ENCODE data around the gene SYN1. TPM values are rescaled to one million over a fixed set of nuclear protein-coding genes. Genes with fewer than 3 reads are reported as not detected.
"Not testable (repeated sequence)": the region's sequence is repeated elsewhere in the genome, so short reads cannot be mapped to it uniquely, and the experiment has no call there.

SYN1 gene
- 5.3 and 6.7 TPM in 2 replicates for total RNA-seq
- long read RNA-seq = 0 reads

DNA sequence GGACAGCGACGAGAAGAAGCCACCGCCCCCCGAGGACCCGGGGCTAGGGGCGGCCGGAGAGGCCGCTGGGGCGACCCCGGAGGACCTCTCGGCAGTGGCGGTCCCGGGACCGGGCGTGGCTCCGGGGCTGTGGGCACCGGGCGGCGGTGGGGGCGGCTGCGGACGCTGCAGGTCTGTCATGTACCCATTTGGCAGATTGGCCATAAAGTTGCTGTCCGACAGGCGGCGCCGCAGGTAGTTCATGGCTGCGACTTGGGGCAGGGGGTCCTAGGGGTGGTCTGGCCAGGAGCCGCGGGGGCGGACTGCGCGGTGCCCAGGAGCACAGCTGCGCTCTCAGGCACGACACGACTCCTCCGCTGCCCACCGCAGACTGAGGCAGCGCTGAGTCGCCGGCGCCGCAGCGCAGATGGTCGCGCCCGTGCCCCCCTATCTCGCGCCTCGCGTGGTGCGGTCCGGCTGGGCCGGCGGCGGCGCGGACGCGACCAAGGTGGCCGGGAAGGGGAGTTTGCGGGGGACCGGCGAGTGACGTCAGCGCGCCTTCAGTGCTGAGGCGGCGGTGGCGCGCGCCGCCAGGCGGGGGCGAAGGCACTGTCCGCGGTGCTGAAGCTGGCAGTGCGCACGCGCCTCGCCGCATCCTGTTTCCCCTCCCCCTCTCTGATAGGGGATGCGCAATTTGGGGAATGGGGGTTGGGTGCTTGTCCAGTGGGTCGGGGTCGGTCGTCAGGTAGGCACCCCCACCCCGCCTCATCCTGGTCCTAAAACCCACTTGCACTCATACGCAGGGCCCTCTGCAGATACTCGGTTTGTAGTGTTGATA is at the start of gene SYN1:
SYN1 (minus strand) TSS at position 372 of the 817 bp plus-strand sequence; CDS start at position 243, 129 bp downstream.
- Mint-ChIP-seq H3K27ac (no peak within 1 kb of the TSS), H3K36me3 (ENCODE audit: insufficient read depth) (no peaks in the 10 kb centered on the region), H3K4me3 (ENCODE audit: low read depth) (peak within 1 kb of the TSS; percentile 34), H3K4me1 (ENCODE audit: low read depth) (no peaks in the 10 kb centered on the region), H3K27me3 (peaks cover 52% of the 10 kb centered on the region), H3K9me3 (ENCODE audit: low read depth) (peaks cover 21% of the 10 kb centered on the region)
- TF ChIP-seq, protein P1, sequence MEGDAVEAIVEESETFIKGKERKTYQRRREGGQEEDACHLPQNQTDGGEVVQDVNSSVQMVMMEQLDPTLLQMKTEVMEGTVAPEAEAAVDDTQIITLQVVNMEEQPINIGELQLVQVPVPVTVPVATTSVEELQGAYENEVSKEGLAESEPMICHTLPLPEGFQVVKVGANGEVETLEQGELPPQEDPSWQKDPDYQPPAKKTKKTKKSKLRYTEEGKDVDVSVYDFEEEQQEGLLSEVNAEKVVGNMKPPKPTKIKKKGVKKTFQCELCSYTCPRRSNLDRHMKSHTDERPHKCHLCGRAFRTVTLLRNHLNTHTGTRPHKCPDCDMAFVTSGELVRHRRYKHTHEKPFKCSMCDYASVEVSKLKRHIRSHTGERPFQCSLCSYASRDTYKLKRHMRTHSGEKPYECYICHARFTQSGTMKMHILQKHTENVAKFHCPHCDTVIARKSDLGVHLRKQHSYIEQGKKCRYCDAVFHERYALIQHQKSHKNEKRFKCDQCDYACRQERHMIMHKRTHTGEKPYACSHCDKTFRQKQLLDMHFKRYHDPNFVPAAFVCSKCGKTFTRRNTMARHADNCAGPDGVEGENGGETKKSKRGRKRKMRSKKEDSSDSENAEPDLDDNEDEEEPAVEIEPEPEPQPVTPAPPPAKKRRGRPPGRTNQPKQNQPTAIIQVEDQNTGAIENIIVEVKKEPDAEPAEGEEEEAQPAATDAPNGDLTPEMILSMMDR (IDR thresholded peaks at IDR 0.05; ENCODE audit: unreplicated experiment) = no peak
- peak; percentile 74 for DNase-seq (ENCODE audit: low spot score, unreplicated experiment)

DNA sequence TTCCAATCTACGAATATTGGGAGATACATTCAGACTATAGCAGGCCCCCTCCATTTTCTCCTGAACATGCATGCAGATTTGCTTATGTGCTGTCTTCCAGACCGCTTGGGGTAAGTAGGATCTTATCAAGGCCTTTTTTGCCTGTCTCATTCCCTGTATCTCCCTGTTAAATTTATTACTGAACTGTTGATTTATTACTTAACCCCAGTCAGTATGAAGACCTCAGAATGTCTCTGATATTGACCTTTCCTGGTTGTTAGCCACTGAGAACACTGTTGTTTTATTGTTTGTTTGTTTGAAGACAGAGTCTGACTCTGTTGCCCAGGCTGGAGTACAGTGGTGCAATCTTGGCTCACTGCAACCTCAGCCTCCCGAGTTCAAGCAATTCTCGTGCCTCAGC is 46.1 kb upstream of the SYN1 start:
- peaks cover 14% of the 10 kb centered on the region for H3K9me3 Mint-ChIP-seq (ENCODE audit: low read depth)
- not testable (repeated sequence) for H3K27ac Mint-ChIP-seq; H3K36me3 Mint-ChIP-seq (ENCODE audit: insufficient read depth); DNase-seq (ENCODE audit: low spot score, unreplicated experiment); H3K4me3 Mint-ChIP-seq (ENCODE audit: low read depth); H3K27me3 Mint-ChIP-seq; H3K4me1 Mint-ChIP-seq (ENCODE audit: low read depth)

DNA sequence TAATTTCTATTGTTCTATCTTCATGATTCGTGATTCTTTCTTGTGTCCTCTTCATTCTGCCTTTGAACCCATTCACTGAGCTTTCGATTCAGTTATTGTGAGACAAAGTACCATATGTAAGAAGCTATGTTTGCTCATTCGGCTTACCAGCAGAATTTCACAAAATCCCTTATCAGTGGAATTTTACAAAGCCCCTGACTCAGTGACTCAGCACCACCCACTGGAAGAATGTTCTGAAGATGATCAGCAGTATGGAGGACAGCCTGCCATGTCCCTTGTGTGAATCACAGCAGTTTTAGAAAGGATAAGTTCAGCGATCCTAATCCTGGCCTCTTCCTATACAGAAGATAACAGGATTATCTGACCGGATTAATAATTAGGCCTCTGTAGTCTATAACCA is 45.1 kb upstream of the SYN1 start:
- DNase-seq (ENCODE audit: low spot score, unreplicated experiment) = no peak
- Mint-ChIP-seq H3K4me1 (ENCODE audit: low read depth) (no peaks in the 10 kb centered on the region), H3K4me3 (ENCODE audit: low read depth) (no peak overlapping the region), H3K36me3 (ENCODE audit: insufficient read depth) (no peaks in the 10 kb centered on the region), H3K27me3 (no peaks in the 10 kb centered on the region), H3K27ac (no peak overlapping the region), H3K9me3 (ENCODE audit: low read depth) (peaks cover 14% of the 10 kb centered on the region)
- TF ChIP-seq, protein P1 (IDR thresholded peaks at IDR 0.05; ENCODE audit: unreplicated experiment) = no peak

DNA sequence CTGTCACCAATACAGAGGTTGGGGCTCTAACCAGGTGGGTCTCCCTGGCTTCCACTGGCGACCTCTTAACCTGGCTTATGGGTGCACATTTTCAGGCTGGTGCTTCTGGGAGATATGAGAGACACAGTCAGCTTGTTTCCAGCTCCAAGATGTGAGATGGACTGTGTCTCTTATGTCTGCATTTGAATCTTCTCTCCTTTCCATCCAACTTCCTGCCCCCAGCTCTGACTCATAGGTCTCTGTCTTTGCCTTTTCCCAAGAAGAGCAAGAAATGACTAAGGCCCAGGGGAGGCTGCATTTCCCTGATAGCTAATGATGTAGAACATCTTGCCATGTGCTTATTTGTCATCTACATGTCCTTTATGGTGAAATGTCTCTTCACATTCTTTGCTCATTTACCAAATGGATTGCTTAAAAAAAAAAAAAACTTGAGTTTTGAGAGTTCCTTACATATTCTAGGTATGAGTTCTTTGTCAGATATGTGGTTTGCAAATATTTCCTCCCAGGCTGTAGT is 42.5 kb upstream of the SYN1 start:
- peaks cover 25% of the 10 kb centered on the region for H3K9me3 Mint-ChIP-seq (ENCODE audit: low read depth)
- no peaks in the 10 kb centered on the region for H3K4me1 Mint-ChIP-seq (ENCODE audit: low read depth)
- no peak overlapping the region for H3K4me3 Mint-ChIP-seq (ENCODE audit: low read depth)
- no peak overlapping the region for H3K27ac Mint-ChIP-seq
- H3K36me3 Mint-ChIP-seq (ENCODE audit: insufficient read depth) = no peaks in the 10 kb centered on the region
- no peak for DNase-seq (ENCODE audit: low spot score, unreplicated experiment)
- no peaks in the 10 kb centered on the region for H3K27me3 Mint-ChIP-seq
- TF ChIP-seq, protein P1 (IDR thresholded peaks at IDR 0.05; ENCODE audit: unreplicated experiment) = no peak

DNA sequence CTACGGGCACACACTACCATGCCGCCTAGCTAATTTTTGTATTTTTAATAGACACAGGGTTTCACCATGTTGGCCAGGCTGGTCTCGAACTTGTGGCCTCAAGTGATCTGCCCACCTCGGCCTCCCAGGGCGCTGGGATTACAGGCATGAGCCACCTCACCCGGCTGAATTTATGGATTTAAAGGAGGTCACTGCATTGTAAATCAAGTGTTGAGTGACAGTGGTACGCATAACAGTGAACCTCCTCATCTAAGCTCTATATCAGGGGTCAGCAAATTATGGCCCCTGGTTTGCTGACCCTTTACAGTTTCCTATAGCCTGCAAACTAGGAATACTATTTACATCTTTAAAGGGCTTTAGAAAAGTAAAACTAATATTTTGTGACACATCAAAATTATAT is 41.9 kb upstream of the SYN1 start:
- Mint-ChIP-seq H3K27ac (no peak overlapping the region), H3K27me3 (no peaks in the 10 kb centered on the region), H3K9me3 (ENCODE audit: low read depth) (peaks cover 22% of the 10 kb centered on the region), H3K4me3 (ENCODE audit: low read depth) (no peak overlapping the region), H3K36me3 (ENCODE audit: insufficient read depth) (no peaks in the 10 kb centered on the region), H3K4me1 (ENCODE audit: low read depth) (no peaks in the 10 kb centered on the region)
- TF ChIP-seq, protein P1 (IDR thresholded peaks at IDR 0.05; ENCODE audit: unreplicated experiment) = no peak
- DNase-seq (ENCODE audit: low spot score, unreplicated experiment) = no peak

DNA sequence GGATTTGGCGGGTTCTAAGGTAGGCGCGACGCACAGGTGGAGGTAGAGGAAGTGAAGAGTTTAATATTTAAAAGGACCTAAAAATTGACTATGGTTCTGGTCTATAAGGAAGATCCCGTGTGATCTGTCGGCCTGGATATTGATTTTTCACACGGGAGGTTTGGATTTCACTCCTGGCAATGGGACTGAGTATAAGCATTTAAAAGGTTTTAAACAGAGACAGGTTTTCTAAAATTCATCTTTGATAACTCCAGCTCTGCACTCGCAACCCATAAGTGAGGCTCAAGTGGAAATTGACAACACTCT is 39.7 kb upstream of the SYN1 start:
- no peak for DNase-seq (ENCODE audit: low spot score, unreplicated experiment)
- TF ChIP-seq, protein P1 (IDR thresholded peaks at IDR 0.05; ENCODE audit: unreplicated experiment) = no peak
- H3K27ac Mint-ChIP-seq = peak overlapping the region; percentile 100
- peaks cover 8% of the 10 kb centered on the region for H3K36me3 Mint-ChIP-seq (ENCODE audit: insufficient read depth)
- H3K9me3 Mint-ChIP-seq (ENCODE audit: low read depth) = peaks cover 25% of the 10 kb centered on the region
- H3K27me3 Mint-ChIP-seq = no peaks in the 10 kb centered on the region
- H3K4me3 Mint-ChIP-seq (ENCODE audit: low read depth) = peak overlapping the region; percentile 92
- H3K4me1 Mint-ChIP-seq (ENCODE audit: low read depth) = no peaks in the 10 kb centered on the region
